ENCODE measurements around the gene ATP10B.

The ATP10B gene

GRCh38 chr5:160543395-160543794, 308.6 kb downstream of the ATP10B start:
- TF ChIP-seq CTCF (conservative IDR thresholded peaks at IDR 0.05) (no peak), ZFX (IDR thresholded peaks at IDR 0.05) (no peak)
- H3K27ac ChIP-seq: no peak overlapping the region

GRCh38 chr5:160542840-160543239, 309.2 kb downstream of the ATP10B start:
- no peak for TF ChIP-seq CTCF (conservative IDR thresholded peaks at IDR 0.05)
- TF ChIP-seq ZFX (IDR thresholded peaks at IDR 0.05): no peak
- H3K27ac ChIP-seq: no peak overlapping the region

- TF ChIP-seq CTCF (conservative IDR thresholded peaks at IDR 0.05) (no peak), ZFX (IDR thresholded peaks at IDR 0.05) (no peak)
- H3K27ac ChIP-seq: no peak overlapping the region
Observed at GRCh38 chr5:160542281-160542680, 309.7 kb downstream of the ATP10B start.

GRCh38 chr5:160539431-160539830, 312.6 kb downstream of the ATP10B start:
- TF ChIP-seq ZFX (IDR thresholded peaks at IDR 0.05): no peak
- no peak for TF ChIP-seq CTCF (conservative IDR thresholded peaks at IDR 0.05)
- no peak overlapping the region for H3K27ac ChIP-seq

GRCh38 chr5:160537940-160538339, 314.1 kb downstream of the ATP10B start:
- H3K27ac ChIP-seq: no peak overlapping the region
- no peak for TF ChIP-seq CTCF (conservative IDR thresholded peaks at IDR 0.05)
- TF ChIP-seq ZFX (IDR thresholded peaks at IDR 0.05): no peak

- H3K27ac ChIP-seq: no peak overlapping the region
- TF ChIP-seq CTCF (conservative IDR thresholded peaks at IDR 0.05) (no peak), ZFX (IDR thresholded peaks at IDR 0.05) (no peak)
Observed at GRCh38 chr5:160537116-160537515, 314.9 kb downstream of the ATP10B start.

- TF ChIP-seq ZFX (IDR thresholded peaks at IDR 0.05) (no peak), CTCF (conservative IDR thresholded peaks at IDR 0.05) (no peak)
Observed at GRCh38 chr5:160534914-160535313, 317.1 kb downstream of the ATP10B start.

More at GRCh38 chr5:160534914-160535313, 317.1 kb downstream of the ATP10B start:
- H3K27ac ChIP-seq: no peak overlapping the region
